Measurements from ENCODE around the gene SPAG9. TPM values are rescaled to one million over a fixed set of nuclear protein-coding genes. Genes with fewer than 3 reads are reported as not detected.

Gene SPAG9
- total RNA-seq, 1 experiment from 2014 or later, result 29.8 TPM

DNA sequence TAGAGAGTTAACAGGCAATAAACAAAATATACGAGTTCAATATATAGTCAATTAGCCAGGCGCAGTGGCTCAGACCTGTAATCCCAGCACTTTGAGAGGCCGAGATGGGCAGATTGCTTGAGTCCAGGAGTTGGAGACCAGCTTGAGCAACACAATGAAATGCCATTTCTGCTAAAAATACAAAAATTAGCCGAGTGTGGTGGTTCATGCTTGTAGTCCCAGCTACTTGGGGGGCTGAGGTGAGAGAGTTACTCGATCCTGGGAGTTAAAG lies 184.7 kb downstream of the SPAG9 start:
- Histone ChIP-seq H3K36me3 (replicated peaks; ENCODE audit: control insufficient read depth, insufficient read depth, low read length) (no peaks in the 10 kb centered on the region), H3K27me3 (ENCODE audit: control insufficient read depth, insufficient read depth, low read length) (peaks cover 7% of the 10 kb centered on the region), H3K4me3 (ENCODE audit: insufficient read depth, low read depth, low read length) (no peak overlapping the region)
- DNase-seq, result no peak

DNA sequence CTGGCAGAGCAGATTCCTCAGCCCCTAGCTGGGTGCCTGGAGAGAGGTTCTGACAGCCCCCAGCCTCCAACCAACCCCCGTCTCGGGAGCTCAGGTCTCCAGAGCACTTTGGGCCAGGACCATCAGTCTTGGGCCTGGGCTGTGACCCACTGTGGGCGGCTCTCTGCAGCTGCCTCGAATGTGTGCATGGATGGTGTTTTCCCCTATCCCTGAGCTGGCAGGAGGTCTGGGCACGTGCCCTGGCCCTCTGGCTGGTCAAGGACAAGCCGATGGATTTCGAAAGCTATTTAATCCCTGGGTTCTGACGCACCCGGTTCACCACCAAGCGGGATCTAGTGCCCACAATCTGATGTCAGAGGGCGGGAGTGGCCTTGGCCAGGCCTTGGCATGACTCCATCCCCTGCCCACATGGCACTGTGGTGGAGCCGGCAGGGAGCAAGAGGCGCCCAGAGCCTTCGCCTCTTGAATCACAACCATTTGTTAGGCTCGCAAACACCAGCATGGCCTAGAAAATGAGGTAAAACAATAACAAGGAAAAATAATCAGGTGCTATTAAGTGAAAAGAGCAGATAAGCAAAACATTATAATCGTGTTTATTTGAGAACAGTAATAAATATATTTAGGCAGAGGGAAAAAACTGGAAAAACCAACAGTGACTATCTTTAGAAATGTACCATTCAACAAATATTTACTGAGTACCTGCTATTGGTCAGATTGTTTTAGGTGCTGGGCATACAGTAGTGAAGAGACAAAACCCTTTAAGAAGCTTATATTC lies 185.3 kb downstream of the SPAG9 start:
- peaks cover 9% of the 10 kb centered on the region for H3K27me3 ChIP-seq (ENCODE audit: control insufficient read depth, insufficient read depth, low read length)
- H3K36me3 ChIP-seq (replicated peaks; ENCODE audit: control insufficient read depth, insufficient read depth, low read length), result no peaks in the 10 kb centered on the region
- DNase-seq, result peak; percentile 46

DNA sequence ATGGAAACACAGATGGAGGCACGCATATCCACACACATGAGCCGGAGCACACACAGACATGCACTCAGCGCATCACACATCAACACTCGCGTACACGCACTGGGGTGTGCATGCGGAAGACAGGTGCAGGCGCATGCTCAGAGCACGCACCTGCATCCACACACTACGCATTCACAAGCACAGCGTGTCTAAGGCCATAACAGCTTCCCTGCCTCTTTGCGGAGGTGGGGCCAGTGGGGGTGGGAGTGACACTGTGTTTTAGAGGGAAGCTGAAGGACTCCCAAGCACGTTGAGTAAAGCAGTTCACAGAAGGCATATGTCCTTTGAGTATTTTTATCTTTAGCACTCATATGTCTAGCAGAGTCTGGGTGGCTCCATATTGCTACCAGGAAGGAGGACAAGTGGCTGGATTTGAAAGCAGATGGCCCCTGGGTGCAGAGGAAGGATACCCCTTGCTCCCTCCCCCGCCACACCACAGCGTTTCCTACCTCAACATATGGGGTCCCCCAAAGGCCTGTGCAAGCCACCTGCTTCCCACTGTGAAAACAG lies 185.9 kb downstream of the SPAG9 start:
- Histone ChIP-seq H3K36me3 (replicated peaks; ENCODE audit: control insufficient read depth, insufficient read depth, low read length) (no peaks in the 10 kb centered on the region), H3K4me3 (ENCODE audit: insufficient read depth, low read depth, low read length) (no peak overlapping the region), H3K27me3 (ENCODE audit: control insufficient read depth, insufficient read depth, low read length) (peaks cover 11% of the 10 kb centered on the region)
- DNase-seq, result peak; percentile 34

More for the DNA sequence above, 185.3 kb downstream of the SPAG9 start:
- H3K4me3 ChIP-seq (ENCODE audit: insufficient read depth, low read depth, low read length), result no peak overlapping the region

DNA sequence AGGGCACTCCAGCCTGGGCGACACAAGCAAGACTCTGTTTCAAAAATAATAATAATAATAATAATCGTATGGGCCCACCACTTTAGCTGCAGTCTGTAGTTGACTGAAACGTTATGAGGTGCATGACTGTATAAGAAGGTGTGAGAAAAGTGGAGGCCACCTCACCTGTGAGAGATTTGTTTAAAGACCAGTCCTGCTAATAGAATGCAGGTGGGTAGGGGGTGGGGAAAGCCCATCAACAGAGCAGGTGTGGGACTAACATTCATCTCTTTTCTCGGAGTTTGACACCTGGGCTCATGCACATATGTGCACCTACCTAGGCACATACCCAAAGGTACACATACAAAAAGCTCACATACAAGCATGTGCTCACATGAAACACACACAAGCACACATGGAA lies 186.5 kb downstream of the SPAG9 start:
- Histone ChIP-seq H3K4me3 (ENCODE audit: insufficient read depth, low read depth, low read length) (no peak overlapping the region), H3K27me3 (ENCODE audit: control insufficient read depth, insufficient read depth, low read length) (peaks cover 12% of the 10 kb centered on the region), H3K36me3 (replicated peaks; ENCODE audit: control insufficient read depth, insufficient read depth, low read length) (no peaks in the 10 kb centered on the region; the same call in 1 of the 2 replicates)
- no peak for DNase-seq

DNA sequence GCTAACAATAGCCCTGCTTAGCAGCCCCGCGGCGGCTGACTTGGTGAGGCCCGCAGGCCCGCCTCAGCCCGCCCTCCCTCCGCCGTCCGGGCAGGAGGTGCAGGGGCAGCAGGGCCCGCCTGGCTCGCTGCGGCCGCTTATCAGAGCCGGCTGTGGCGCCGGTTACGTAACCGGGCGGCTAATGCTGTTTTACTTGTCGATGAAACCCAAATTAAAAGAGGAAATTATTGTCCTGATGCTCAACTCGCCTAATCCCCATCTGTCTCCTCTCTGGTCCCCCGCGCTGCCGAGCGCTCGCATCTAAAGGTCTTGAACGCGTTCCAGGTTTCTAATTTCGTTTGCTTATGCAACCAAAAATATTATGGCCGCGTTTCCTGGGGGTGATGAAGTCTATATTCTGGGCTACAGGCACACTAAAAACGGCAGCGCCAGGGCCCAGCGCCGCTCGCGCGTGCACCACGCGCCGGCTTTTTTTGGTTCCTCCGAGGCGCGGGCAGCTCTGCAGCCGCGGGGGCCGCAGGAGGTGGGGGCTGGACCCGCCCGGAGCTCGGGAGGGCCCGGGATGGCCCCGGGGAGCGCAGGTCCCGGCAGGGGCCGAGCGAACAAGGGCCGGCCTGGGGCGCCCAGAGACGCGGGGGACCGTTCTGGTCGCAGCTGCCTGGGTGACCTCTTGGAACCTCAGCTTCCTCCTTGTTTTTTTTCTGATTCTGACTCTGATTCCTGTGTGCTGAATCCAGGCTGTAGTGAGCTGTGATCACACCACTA lies 189.3 kb downstream of the SPAG9 start:
- no peaks in the 10 kb centered on the region; the same call in 1 of the 2 replicates for H3K36me3 ChIP-seq (replicated peaks; ENCODE audit: control insufficient read depth, insufficient read depth, low read length)
- peak overlapping the region; percentile 43 for H3K4me3 ChIP-seq (ENCODE audit: insufficient read depth, low read depth, low read length)
- peak; percentile 92 for DNase-seq
- H3K27me3 ChIP-seq (ENCODE audit: control insufficient read depth, insufficient read depth, low read length), result peaks cover 12% of the 10 kb centered on the region

DNA sequence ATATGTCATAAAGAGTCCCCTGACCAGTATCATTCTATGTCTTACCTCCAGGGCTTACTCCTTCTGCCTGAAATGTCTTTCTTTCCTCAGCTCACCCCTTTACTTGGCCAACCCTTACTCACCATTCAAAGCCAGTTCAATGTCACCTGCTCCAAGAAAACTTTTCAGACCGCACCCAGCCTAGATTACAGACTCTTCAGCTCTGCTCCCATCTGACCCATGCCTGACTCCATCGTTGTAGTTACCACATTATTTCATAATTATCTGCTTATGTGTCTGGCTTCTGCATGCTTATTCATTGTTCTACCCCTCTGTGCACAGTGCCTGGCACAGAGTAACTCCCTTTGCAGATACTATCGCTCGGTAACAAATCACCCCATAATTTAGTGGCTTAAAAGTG lies 192.0 kb downstream of the SPAG9 start:
- Histone ChIP-seq H3K4me3 (ENCODE audit: insufficient read depth, low read depth, low read length) (no peak overlapping the region), H3K27me3 (ENCODE audit: control insufficient read depth, insufficient read depth, low read length) (peaks cover 12% of the 10 kb centered on the region), H3K36me3 (replicated peaks; ENCODE audit: control insufficient read depth, insufficient read depth, low read length) (no peaks in the 10 kb centered on the region; the same call in 1 of the 2 replicates)
- DNase-seq, result no peak

DNA sequence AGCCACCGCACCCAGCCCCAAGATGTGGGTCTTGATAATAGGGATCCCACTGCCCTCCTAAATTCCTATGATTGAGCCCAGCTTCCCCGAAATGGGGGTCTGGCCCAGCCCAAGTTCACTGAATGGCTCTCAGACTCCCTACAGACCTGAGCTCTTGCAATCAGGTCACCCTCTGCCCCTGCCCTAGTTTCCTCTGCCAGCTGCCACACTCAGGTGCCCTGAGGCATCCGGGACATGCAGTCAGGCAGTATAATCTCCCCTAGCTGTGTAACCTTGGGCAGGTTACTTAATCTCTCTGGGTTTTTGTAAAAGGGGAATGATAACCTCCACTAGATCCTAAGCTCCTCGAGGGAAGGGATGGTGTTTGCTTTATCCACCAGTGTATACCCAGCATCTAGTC lies 193.4 kb downstream of the SPAG9 start:
- peaks cover 10% of the 10 kb centered on the region for H3K27me3 ChIP-seq (ENCODE audit: control insufficient read depth, insufficient read depth, low read length)
- H3K4me3 ChIP-seq (ENCODE audit: insufficient read depth, low read depth, low read length), result no peak overlapping the region
- no peaks in the 10 kb centered on the region; the same call in 1 of the 2 replicates for H3K36me3 ChIP-seq (replicated peaks; ENCODE audit: control insufficient read depth, insufficient read depth, low read length)
- DNase-seq, result no peak

DNA sequence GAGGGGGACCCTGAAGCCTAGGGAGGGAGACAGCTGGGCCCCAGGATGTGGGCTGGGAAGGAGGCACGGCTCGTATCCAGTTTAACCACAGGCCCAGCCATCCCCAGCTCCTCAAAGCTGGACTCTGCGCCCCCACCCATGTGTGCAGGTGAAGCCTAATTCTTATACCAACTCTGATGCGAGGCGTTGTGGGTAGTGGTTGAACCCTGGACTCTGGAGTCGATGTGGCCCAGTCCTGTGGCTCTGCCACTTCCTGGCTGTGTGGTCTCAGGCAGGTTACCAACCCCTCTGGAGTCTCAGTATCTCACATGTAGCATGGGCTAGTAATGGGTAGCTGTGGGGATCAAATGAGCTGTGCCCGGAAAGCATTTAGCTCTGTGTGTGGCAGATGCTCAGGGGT lies 194.1 kb downstream of the SPAG9 start:
- H3K4me3 ChIP-seq (ENCODE audit: insufficient read depth, low read depth, low read length), result no peak overlapping the region
- no peak for DNase-seq
- H3K36me3 ChIP-seq (replicated peaks; ENCODE audit: control insufficient read depth, insufficient read depth, low read length), result no peaks in the 10 kb centered on the region; the same call in 1 of the 2 replicates
- H3K27me3 ChIP-seq (ENCODE audit: control insufficient read depth, insufficient read depth, low read length), result peaks cover 7% of the 10 kb centered on the region

DNA sequence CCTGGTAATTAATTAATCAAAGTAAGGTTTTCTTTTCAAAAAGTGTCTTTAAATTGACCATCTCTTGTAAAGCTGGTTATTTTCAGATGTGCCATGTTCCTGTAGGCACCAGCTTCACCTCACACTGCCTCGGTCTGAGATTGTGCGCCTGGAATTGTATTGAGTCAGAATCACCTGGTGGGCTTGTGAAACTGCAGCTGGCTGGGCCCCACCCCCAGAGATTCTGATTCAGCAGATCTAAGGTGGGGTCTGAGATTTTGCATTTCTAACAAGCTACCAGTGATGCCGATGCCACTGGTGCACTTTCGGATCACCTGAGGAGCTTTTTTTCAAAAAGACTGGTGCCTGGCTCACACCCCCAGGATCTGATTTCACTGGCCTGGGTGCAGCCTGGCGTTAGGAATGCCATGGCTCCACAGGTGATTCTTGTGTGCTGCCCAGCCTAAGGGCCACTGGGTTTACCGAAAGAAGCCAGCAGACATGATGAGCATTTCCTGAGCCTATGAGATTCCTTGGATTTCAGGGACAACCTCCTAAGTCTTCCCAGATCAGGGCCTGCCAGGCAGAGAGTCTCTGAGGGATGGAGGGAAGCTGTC lies 195.3 kb downstream of the SPAG9 start:
- DNase-seq, result peak; percentile 74
- Histone ChIP-seq H3K4me3 (ENCODE audit: insufficient read depth, low read depth, low read length) (no peak overlapping the region), H3K36me3 (replicated peaks; ENCODE audit: control insufficient read depth, insufficient read depth, low read length) (no peaks in the 10 kb centered on the region; the same call in 1 of the 2 replicates), H3K27me3 (ENCODE audit: control insufficient read depth, insufficient read depth, low read length) (peaks cover 3% of the 10 kb centered on the region; the same call in 1 of the 2 replicates)

DNA sequence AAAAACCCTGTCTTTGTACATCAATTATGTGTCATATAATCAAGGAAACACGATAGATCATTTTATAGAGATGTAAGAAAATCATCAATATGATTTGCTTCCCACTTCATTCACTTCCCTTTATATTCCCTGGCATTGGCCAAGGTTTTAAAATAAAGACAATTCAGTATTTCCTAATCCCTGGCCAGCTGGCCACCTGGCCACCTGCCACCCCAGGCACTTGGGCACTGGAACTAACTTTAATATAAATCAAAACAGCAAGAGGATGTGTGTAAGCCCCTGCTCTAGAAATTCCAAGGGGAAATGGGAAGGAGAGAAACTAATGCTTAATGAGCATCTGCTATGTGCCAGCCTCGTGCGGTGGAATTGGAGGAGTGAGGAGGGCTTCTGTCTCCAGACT lies 195.9 kb downstream of the SPAG9 start:
- Histone ChIP-seq H3K27me3 (ENCODE audit: control insufficient read depth, insufficient read depth, low read length) (peaks cover 2% of the 10 kb centered on the region; the same call in 1 of the 2 replicates), H3K4me3 (ENCODE audit: insufficient read depth, low read depth, low read length) (no peak overlapping the region), H3K36me3 (replicated peaks; ENCODE audit: control insufficient read depth, insufficient read depth, low read length) (no peaks in the 10 kb centered on the region; the same call in 1 of the 2 replicates)
- DNase-seq, result no peak

DNA sequence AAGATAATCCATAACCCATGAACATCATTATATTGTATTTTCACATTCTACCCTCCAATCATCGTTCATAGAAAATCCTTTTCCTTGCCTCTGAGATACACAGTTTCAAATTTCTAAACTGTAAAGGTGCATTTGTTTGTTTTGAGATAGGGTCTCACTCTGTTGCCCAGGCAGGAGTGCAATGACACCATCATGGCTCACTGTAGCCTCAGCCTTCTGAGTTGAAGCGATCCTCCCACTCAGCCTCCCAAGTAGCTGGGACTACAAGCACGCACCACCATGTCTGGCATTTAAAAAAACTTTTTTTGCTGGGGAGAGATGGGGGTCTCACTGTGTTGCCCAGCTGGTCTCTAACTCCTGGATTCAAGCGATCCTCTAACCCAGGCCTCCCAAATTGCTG lies 196.4 kb downstream of the SPAG9 start:
- Histone ChIP-seq H3K36me3 (replicated peaks; ENCODE audit: control insufficient read depth, insufficient read depth, low read length) (no peaks in the 10 kb centered on the region; the same call in 1 of the 2 replicates), H3K27me3 (ENCODE audit: control insufficient read depth, insufficient read depth, low read length) (no peaks in the 10 kb centered on the region), H3K4me3 (ENCODE audit: insufficient read depth, low read depth, low read length) (no peak overlapping the region)
- no peak for DNase-seq

DNA sequence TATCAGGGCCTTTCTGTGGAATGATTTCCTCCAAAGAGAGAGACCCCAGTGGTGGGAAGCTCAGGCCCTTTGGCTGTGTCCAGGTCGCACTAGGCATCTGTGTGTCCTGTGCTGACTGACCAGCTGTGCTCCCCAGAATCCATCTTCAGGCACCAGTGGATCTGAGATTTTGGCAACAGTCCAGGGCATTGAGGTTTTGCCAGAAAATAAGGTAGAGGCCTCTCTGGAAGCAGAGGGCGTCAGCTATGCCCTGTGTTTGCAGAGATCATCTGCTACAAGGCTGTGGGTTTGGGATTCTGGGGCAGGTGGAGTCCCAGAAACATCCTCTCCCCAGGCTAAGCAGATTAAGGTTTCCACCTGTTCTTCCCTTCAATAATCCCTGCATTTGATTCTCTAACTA lies 197.1 kb downstream of the SPAG9 start:
- Histone ChIP-seq H3K27me3 (ENCODE audit: control insufficient read depth, insufficient read depth, low read length) (no peaks in the 10 kb centered on the region), H3K36me3 (replicated peaks; ENCODE audit: control insufficient read depth, insufficient read depth, low read length) (no peaks in the 10 kb centered on the region), H3K4me3 (ENCODE audit: insufficient read depth, low read depth, low read length) (no peak overlapping the region)
- no peak for DNase-seq

DNA sequence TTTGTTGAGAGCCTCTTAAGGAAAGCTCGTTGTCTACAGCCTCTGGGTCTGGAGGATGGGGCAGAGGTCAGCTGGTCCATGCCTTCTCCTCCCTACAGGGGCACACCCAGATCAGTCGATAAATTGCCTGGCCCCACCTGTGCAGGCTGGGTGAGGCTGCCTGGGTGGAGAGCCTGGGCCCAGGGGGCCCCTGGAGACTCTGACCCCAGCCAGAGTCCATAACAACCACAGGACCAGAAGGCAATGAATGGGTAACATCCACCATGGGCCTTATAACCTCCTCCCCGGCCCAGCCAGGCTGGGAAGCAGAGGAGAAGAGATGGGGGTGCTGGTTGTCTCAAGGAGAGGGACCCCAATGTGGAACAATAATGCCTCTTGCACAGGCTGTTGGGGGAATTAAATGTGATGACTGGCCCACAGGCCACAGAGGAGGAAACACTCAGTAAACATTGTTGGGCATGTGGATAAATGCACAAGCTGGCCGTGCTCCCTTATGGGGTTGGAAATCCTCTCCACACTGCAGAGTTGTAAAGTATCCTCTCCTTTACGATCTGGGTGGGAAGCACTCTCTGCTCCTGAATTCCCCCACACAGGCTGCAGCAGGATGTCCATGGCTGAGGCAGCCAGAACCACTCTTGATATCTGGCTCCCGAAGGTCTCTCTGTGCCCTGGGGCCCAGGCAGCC lies 197.8 kb downstream of the SPAG9 start:
- no peak for DNase-seq
- no peak overlapping the region for H3K4me3 ChIP-seq (ENCODE audit: insufficient read depth, low read depth, low read length)
- H3K36me3 ChIP-seq (replicated peaks; ENCODE audit: control insufficient read depth, insufficient read depth, low read length), result no peaks in the 10 kb centered on the region
- H3K27me3 ChIP-seq (ENCODE audit: control insufficient read depth, insufficient read depth, low read length), result no peaks in the 10 kb centered on the region

DNA sequence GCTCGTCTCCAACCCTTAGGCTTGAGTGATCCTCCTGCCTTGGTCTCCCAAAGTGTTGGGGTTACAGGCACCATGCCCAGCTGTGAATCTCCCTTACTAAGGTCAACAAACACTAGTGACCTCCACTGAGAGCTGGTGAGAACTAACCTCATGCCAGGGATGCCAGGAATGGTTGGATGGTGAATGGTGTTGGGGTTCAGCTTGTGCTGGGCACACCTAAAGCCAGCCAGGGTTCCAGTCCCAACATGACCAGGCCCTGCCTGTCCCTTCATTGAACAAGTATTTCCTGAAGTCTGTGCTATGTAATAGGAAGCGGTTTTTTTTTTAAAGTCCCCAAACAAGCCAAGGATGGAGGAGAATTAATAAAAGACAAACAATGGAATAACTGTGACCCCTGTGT lies 198.6 kb downstream of the SPAG9 start:
- Histone ChIP-seq H3K36me3 (replicated peaks; ENCODE audit: control insufficient read depth, insufficient read depth, low read length) (no peaks in the 10 kb centered on the region), H3K27me3 (ENCODE audit: control insufficient read depth, insufficient read depth, low read length) (no peaks in the 10 kb centered on the region), H3K4me3 (ENCODE audit: insufficient read depth, low read depth, low read length) (no peak overlapping the region)
- DNase-seq, result no peak

Data from H7 (cell line).